Panc1 (cell line): ENCODE results near the gene SPATA17.

ENCODE experiments used
- POLR2AphosphoS5 ChIP-seq: IDR thresholded peaks from 2 replicates; pipeline ENCODE4 v1.6.1; 2012; ENCODE audit warnings: mild to moderate bottlenecking, low read depth, low read length, moderate library complexity
- REST ChIP-seq, 2 experiments: IDR thresholded peaks; 2 replicates each; pipeline ENCODE4 v1.6.1; 2011 to 2012; ENCODE audit warnings: low read depth in 2 of 2, control low read depth in 1 of 2, low read length in 1 of 2, mild to moderate bottlenecking in 1 of 2, moderate library complexity in 1 of 2; ENCODE audit not compliant: insufficient read depth in 1 of 2
- SIN3A ChIP-seq: IDR thresholded peaks from 2 replicates; pipeline ENCODE4 v1.6.1; 2012; ENCODE audit warnings: low read depth, mild to moderate bottlenecking, low read length, moderate library complexity, borderline replicate concordance; ENCODE audit not compliant: insufficient read depth
- TCF7L2 ChIP-seq: IDR thresholded peaks from 2 replicates; pipeline ENCODE4 v1.6.1; 2011; ENCODE audit warnings: mild to moderate bottlenecking, low read depth, low read length, inconsistent platforms
- TF ChIP-seq, protein P1 (sequence below): fragments of 450-650 bp; IDR thresholded peaks from 2 replicates; pipeline ENCODE4 v1.5.1; 2017; ENCODE audit warnings: mild to moderate bottlenecking

- TF ChIP-seq, protein P1, sequence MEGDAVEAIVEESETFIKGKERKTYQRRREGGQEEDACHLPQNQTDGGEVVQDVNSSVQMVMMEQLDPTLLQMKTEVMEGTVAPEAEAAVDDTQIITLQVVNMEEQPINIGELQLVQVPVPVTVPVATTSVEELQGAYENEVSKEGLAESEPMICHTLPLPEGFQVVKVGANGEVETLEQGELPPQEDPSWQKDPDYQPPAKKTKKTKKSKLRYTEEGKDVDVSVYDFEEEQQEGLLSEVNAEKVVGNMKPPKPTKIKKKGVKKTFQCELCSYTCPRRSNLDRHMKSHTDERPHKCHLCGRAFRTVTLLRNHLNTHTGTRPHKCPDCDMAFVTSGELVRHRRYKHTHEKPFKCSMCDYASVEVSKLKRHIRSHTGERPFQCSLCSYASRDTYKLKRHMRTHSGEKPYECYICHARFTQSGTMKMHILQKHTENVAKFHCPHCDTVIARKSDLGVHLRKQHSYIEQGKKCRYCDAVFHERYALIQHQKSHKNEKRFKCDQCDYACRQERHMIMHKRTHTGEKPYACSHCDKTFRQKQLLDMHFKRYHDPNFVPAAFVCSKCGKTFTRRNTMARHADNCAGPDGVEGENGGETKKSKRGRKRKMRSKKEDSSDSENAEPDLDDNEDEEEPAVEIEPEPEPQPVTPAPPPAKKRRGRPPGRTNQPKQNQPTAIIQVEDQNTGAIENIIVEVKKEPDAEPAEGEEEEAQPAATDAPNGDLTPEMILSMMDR = no peak
- TF ChIP-seq POLR2AphosphoS5 (no peak), REST (IDR thresholded peaks at IDR 0.05; ENCODE audit: insufficient read depth in 1 of 2, low read depth in 2 of 2, low read length in 1 of 2) (no peak), TCF7L2 (no peak), SIN3A (no peak)
Observed at GRCh38 chr1:217876896-217877295, 245.8 kb downstream of the SPATA17 start.
